ENCODE data around the gene CEP112.

Gene CEP112

DNA sequence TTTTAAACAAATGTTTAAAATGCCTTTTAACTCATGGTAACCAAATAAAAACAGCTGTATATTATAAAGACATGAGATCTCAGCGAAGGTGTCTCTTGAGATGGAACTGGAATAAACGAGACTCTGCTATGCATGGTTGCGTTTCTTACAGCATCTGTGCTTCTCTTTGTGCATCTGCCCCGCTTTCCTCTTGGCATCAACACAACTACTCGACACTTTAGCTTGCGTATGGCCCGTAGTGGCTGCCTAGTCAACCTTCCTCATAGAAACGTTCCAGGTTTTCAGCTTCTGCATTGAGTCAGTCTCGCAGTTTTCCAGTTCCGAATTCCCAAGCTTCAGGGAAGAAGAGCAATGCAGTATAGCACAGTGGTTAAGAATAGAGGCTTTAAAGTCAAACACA, 214.9 kb downstream of the CEP112 start:
- Histone ChIP-seq H3K9ac (no peak overlapping the region), H3K27ac (no peak overlapping the region), H3K36me3 (ENCODE audit: insufficient read depth) (no peaks in the 10 kb centered on the region), H2AFZ (ENCODE audit: low read depth) (no peak overlapping the region), H3K4me2 (no peak overlapping the region), H3K4me1 (ENCODE audit: low read depth, poor library complexity, severe bottlenecking) (no peaks in the 10 kb centered on the region), H3K27me3 (ENCODE audit: insufficient read depth, low read depth) (no peaks in the 10 kb centered on the region), H3K79me2 (ENCODE audit: insufficient read depth, low read depth) (no peaks in the 10 kb centered on the region), H3K4me3 (IDR thresholded peaks at IDR 0.05; ENCODE audit: insufficient read depth, low read depth, low read length) (no peak overlapping the region), H4K20me1 (ENCODE audit: insufficient read depth) (no peaks in the 10 kb centered on the region)
- TF ChIP-seq, protein P1, sequence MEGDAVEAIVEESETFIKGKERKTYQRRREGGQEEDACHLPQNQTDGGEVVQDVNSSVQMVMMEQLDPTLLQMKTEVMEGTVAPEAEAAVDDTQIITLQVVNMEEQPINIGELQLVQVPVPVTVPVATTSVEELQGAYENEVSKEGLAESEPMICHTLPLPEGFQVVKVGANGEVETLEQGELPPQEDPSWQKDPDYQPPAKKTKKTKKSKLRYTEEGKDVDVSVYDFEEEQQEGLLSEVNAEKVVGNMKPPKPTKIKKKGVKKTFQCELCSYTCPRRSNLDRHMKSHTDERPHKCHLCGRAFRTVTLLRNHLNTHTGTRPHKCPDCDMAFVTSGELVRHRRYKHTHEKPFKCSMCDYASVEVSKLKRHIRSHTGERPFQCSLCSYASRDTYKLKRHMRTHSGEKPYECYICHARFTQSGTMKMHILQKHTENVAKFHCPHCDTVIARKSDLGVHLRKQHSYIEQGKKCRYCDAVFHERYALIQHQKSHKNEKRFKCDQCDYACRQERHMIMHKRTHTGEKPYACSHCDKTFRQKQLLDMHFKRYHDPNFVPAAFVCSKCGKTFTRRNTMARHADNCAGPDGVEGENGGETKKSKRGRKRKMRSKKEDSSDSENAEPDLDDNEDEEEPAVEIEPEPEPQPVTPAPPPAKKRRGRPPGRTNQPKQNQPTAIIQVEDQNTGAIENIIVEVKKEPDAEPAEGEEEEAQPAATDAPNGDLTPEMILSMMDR (conservative IDR thresholded peaks at IDR 0.05; ENCODE audit: low read depth, low read length), result no peak

DNA sequence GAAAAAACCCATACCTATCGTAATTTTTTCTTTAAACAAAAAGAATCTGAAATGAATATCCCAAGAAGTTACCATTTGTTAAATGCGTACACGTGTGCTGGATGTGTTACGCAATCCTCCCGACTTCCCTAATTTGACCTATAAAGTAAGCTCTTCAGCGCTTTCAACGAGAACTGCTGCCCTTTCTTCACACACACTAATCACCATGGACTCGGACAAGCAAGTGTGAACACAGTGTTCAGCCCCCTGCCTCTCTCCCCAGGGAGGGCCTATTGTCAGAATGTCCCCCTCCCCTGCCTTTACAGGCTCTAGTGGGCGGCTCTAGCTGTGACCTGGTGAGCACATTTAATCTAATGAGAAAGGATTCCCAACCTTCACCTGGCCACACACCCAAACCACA, 216.1 kb downstream of the CEP112 start:
- Histone ChIP-seq H3K9ac (no peak overlapping the region), H3K4me2 (no peak overlapping the region), H3K4me1 (ENCODE audit: low read depth, poor library complexity, severe bottlenecking) (no peaks in the 10 kb centered on the region), H3K4me3 (IDR thresholded peaks at IDR 0.05; ENCODE audit: insufficient read depth, low read depth, low read length) (no peak overlapping the region), H4K20me1 (ENCODE audit: insufficient read depth) (no peaks in the 10 kb centered on the region), H2AFZ (ENCODE audit: low read depth) (no peak overlapping the region), H3K36me3 (ENCODE audit: insufficient read depth) (no peaks in the 10 kb centered on the region), H3K27ac (no peak overlapping the region), H3K79me2 (ENCODE audit: insufficient read depth, low read depth) (no peaks in the 10 kb centered on the region), H3K27me3 (ENCODE audit: insufficient read depth, low read depth) (no peaks in the 10 kb centered on the region)
- TF ChIP-seq, protein P1 (conservative IDR thresholded peaks at IDR 0.05; ENCODE audit: low read depth, low read length), result no peak

DNA sequence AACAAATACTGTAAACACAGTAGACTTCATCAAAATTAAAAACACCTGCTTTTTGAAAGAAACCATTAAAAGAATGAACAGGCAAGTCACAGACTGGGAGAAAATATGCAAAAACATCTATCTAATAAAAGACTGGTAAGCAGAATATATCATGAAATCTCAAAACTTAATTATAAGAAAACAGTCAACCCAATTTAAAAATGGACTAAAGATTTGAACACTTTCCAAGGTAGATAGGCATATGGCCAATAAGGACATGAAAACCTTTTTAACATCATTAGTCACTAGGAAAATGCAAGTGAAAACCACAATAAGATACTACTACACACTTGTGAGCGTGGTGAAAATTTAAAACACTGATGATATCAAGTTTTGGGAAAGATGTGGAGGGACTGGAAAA, 218.7 kb downstream of the CEP112 start:
- H4K20me1 ChIP-seq (ENCODE audit: insufficient read depth), result no peaks in the 10 kb centered on the region
- no peak overlapping the region for H3K27ac ChIP-seq
- H3K4me3 ChIP-seq (IDR thresholded peaks at IDR 0.05; ENCODE audit: insufficient read depth, low read depth, low read length), result no peak overlapping the region
- H3K79me2 ChIP-seq (ENCODE audit: insufficient read depth, low read depth), result no peaks in the 10 kb centered on the region
- no peak overlapping the region for H2AFZ ChIP-seq (ENCODE audit: low read depth)
- no peak overlapping the region for H3K9ac ChIP-seq
- no peak overlapping the region for H3K4me2 ChIP-seq
- H3K4me1 ChIP-seq (ENCODE audit: low read depth, poor library complexity, severe bottlenecking), result no peaks in the 10 kb centered on the region
- no peaks in the 10 kb centered on the region for H3K36me3 ChIP-seq (ENCODE audit: insufficient read depth)
- no peaks in the 10 kb centered on the region for H3K27me3 ChIP-seq (ENCODE audit: insufficient read depth, low read depth)
- TF ChIP-seq, protein P1 (conservative IDR thresholded peaks at IDR 0.05; ENCODE audit: low read depth, low read length), result no peak

DNA sequence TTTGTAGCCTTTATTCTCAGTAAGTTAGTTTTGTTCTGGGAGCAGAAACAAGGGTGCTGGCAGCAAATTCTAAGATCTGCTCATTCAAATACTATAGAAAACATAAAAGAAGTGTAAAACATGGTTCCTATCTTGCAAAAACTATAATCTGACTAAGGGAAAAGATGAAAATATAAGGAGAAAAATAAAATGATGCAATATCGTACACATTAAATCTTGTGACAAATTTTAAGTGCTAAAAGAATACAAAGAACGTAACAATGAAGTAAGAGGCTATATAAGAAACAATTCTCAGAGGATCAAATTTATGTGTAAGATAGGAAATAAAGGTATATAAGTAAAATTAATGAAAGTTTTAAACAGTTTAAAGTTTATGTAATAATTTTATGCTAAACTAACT, 224.6 kb downstream of the CEP112 start:
- H3K9ac ChIP-seq, result no peak overlapping the region
- no peaks in the 10 kb centered on the region for H3K4me1 ChIP-seq (ENCODE audit: low read depth, poor library complexity, severe bottlenecking)
- no peaks in the 10 kb centered on the region for H3K79me2 ChIP-seq (ENCODE audit: insufficient read depth, low read depth)
- H2AFZ ChIP-seq (ENCODE audit: low read depth), result no peak overlapping the region
- H3K27me3 ChIP-seq (ENCODE audit: insufficient read depth, low read depth), result no peaks in the 10 kb centered on the region
- TF ChIP-seq, protein P1 (conservative IDR thresholded peaks at IDR 0.05; ENCODE audit: low read depth, low read length), result no peak
- no peak overlapping the region for H3K4me2 ChIP-seq
- H3K4me3 ChIP-seq (IDR thresholded peaks at IDR 0.05; ENCODE audit: insufficient read depth, low read depth, low read length), result no peak overlapping the region
- no peaks in the 10 kb centered on the region for H4K20me1 ChIP-seq (ENCODE audit: insufficient read depth)
- H3K36me3 ChIP-seq (ENCODE audit: insufficient read depth), result no peaks in the 10 kb centered on the region
- no peak overlapping the region for H3K27ac ChIP-seq
